HK-2 (cell line): ENCODE results near the gene DLGAP1.
"Not testable (repeated sequence)": the region's sequence is repeated elsewhere in the genome, so short reads cannot be mapped to it uniquely, and the experiment has no call there.

Experiments used
- DNase-seq: peaks from one replicate; pipeline ENCODE4 v3.0.0-alpha.2; 2018; ENCODE audit not compliant: unreplicated experiment

Gene DLGAP1

DNA sequence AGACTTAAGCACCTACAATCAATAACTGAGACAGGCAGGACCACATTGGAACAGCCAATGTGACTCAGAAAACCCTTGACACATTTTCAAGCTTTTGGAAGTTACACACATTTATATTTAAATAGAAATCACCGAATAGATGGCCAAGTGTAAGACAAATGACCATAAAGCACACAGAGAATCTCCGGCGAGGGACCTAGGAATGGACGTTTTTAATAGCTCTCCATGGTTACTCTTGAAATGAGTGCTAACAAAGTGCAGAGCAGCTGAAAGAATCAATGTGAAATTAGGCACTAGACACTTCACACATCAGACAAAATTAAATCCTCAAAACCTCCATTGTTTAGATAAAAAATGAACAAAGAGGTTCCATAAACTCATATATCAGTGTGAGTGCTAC lies 376.9 kb downstream of the DLGAP1 start:
- no peak for DNase-seq

DNA sequence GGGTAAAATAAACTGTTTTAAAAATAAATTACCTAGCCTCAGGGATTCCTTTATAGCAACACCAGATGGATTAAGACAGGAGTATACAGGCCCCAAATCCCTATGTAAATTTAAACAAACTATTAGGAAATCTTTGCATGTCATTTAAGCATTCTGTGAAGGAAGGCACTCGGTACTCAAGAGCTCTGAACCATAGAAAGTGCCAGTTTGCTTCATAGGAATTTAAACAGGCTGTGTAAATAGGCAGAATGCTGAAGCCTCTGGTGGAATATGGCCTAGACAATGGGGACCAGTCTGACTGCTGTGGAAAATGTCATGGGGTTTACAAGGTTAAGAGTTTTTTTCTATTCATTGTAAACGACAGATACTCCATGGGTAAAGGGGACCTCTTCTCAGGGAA lies 377.4 kb downstream of the DLGAP1 start:
- DNase-seq = no peak

DNA sequence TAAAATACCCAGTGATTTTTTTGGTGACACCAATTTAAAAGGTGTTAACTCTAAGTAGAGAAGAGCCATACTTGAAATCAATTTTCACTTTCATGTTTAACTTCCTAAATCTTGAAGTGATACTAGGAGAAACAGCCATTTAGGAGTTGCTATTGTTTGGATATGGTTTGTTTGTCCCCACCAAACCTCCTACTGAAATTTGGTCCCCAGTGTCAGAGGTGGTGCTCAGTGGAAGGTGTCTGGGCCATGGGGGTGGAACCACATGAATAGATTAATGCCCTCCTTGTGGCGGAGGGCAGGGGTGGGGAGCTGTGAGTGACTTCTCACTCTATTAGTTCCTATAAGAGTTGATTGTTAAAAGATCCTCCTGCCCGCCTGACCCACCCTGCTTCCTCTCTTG lies 377.9 kb downstream of the DLGAP1 start:
- no peak for DNase-seq

GRCh38 chr18:4074647-4075046 lies 380.5 kb downstream of the DLGAP1 start:
- DNase-seq = no peak

DNA sequence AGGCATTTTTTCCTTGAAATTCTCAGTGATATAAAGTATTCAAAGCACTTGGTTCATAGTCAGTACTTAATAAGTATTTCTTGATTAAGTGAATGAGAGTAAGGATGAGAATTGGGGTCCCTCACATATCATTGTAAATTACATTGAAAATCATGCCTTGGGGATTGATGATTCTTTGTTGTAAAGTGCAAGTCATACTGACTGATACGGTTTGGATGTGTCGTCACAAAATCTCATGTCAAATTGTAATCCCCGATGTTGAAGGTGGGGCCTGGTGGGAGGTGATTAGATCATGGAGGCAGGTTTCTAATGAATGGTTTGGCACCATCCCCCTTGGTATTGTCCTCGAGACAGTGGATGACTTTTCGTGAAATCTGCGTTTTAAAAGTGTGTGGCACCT lies 385.9 kb downstream of the DLGAP1 start:
- no peak for DNase-seq

DNA sequence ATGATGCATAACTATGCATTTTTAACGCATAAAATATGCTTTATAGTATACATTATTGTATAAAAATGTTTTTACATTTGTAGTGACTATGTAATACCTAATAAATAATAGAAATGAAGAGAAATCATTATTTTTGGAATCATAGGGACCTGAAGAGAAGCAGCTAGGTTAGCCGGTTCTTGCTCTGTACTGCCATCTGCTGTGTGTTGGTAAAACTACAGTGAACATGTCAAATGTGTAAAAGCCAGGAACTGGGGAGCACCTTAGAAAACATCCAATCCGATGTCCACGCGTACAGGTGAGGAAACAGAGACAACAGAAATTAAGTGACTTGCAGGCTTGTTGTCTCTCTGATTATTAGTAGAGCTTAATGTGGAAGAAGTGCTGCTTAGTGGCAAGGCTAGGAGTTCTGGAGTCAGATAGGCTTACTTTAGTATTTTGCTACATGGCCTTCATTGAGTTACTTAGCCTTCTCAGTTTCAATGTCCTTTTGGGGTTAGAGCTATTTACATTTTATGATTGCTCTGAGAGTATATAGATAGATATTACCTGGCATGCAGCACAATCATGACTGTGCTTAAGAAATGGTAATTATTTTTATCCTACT lies 386.5 kb downstream of the DLGAP1 start:
- peak; percentile 15 for DNase-seq

- no peak for DNase-seq
Observed at GRCh38 chr18:4063545-4063944, 391.6 kb downstream of the DLGAP1 start.

DNA sequence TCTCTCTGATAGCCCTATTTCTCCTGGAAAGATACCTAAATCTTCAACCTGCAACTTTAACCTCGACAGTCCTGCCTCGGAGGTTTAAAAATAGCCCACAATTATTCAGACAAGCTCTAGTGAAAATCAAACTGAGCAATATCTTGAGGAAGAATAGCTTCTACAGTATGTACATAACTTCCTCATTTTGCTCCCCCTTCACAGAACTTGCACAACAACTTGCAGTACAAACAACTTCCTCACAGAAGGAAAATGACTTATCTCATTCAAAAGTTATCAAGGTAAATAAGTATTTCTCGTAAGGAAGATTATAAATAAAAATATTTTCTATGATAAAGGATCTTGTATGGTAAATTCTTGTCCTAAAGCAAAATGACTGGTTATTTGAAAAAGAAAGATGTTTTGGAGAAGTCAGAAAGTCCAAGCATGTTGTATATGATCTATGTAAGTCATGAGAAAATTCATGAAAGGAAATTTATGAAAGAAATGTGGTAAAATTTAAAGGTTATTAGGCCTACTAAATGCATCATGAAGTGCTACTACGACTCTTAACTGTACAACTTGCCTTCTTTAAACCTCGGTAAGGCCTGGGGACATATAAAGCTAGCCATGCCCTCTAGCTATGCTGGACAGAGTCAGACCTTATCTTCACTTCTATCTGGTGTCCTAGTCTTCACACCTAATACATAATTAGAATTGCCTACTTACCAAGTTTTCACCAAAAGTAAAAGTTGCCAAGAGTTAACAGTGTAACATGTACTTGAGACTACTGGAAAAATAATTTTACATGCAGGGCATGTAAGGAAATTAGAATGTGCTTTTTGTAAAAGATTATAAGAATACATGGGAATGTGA lies 394.5 kb downstream of the DLGAP1 start:
- DNase-seq = no peak

GRCh38 chr18:4058179-4058578 lies 396.9 kb downstream of the DLGAP1 start:
- no peak for DNase-seq

DNA sequence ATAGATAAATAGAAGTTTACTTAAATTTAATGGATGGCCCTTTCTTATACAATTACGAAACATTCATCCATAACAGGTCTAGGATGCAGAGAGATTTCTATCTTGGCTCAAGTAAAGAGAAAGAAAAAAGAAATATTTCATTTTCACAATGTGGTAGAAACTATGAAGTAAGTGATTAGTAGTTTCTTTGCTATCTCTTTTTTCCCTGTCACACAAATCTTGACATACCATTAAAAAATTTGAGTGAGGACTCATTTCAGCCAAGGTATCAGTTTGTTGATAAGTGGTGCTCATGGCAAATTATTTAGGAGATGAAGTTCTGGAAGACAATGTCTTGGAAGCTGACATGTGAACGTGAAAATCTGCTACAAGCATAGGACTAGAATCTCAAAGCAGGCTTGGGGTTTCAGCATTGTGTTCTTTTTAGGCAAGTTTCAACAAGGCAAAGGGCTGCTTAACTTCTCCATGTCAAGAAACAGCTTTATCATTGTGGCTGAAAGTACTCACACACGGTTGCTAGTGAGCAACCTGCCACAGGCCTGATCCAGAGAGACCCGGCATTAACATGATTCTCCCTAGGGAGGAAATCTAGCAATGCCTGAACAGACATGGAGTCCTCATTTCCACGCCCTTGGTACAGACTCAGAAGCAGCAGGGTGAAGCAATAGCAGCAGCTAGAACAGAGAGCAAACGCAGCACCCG lies 414.6 kb downstream of the DLGAP1 start:
- DNase-seq = no peak

- DNase-seq = no peak
Observed at GRCh38 chr18:4035521-4035920, 419.6 kb downstream of the DLGAP1 start.

DNA sequence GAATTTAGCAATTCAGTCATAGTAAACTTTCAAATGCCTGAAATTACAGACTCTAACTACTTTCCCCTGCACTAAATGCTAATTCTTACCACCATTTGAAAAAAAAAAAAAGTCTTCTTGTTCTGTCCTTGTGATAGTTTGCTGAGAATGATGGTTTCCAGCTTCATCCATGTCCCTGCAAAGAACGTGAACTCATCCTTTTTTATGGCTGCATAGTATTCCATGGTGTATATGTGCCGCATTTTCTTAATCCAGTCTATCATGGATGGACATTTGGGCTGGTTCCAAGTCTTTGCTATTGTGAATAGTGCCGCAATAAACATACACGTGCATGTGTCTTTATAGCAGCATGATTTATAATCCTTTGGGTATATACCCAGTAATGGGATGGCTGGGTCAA lies 420.3 kb downstream of the DLGAP1 start:
- DNase-seq = not testable (repeated sequence)

- no peak for DNase-seq
Observed at GRCh38 chr18:4026542-4026941, 428.6 kb downstream of the DLGAP1 start.

GRCh38 chr18:4024702-4025101 lies 430.4 kb downstream of the DLGAP1 start:
- no peak for DNase-seq

DNA sequence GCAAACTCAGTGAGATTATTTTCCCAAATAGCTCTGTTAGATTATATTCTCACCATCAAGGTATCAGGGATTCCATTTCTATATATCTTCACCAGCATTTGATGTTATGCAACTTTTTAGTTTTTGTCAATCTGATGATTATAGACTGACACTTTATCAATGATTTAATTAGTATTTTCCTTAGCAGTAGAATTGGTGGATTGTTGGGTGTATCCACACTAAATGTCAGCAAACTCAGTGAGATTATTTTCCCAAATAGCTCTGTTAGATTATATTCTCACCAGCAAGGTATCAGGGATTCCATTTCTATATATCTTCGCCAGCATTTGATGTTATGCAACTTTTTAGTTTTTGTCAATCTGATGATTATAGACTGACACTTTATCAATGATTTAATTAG lies 432.4 kb downstream of the DLGAP1 start:
- DNase-seq = not testable (repeated sequence)

- DNase-seq = no peak
Observed at GRCh38 chr18:4020026-4020425, 435.1 kb downstream of the DLGAP1 start.

- DNase-seq = no peak
Observed at GRCh38 chr18:4017480-4017879, 437.6 kb downstream of the DLGAP1 start.

DNA sequence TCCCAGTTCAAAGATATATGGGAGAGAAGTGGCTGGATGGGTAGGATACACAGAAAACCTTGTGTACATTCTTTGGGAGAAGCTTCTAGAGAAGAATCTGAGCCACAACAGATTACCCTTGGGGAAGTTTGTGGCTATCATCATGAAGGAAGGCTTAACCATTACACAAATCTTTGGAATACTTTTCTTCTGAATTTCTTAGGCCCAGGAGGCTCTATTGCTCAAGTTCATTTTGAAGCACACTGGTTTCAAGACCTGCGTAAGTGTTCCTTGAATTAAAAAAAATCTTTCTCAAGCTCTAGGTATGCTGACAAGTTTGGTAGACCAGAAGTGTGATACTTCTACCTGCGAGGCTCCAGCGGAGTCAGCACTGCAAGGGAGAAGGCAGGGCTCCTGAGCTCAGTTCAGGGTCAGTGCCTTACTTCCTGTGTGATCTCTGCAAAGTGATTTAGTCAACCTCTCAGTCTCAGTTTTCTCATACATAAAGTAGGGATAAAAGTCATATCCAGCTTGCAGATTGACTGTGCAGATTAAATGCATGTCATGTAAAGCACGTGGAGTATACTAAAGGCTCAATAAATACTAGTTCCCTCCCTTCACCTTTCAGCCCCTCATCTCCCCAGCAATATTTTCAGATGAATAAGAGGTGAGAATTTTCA lies 438.6 kb downstream of the DLGAP1 start:
- DNase-seq = no peak

- DNase-seq = no peak
Observed at GRCh38 chr18:4007846-4008245, 447.3 kb downstream of the DLGAP1 start.

GRCh38 chr18:4004183-4004829 lies 450.8 kb downstream of the DLGAP1 start:
- no peak for DNase-seq

GRCh38 chr18:3998698-3999333 lies 456.3 kb downstream of the DLGAP1 start:
- DNase-seq = no peak
